Measurements from ENCODE around the gene PCP4L1.

- TF ChIP-seq CTCF (IDR thresholded peaks at IDR 0.05 in 8 of 11, conservative IDR thresholded peaks at IDR 0.05 in 3 of 11) = no peak
- no peak for TF ChIP-seq POLR2A (IDR thresholded peaks at IDR 0.05)
- TF ChIP-seq POLR2AphosphoS5 (IDR thresholded peaks at IDR 0.05) = no peak
Measured at GRCh38 chr1:161218301-161219077, 40.1 kb upstream of the PCP4L1 start.

All from spleen (tissue), 7 donors.